GM18499 (cell line): ENCODE results near the gene KIF18A.
A peak's percentile ranks its signal among the peaks of the same experiment; 100 is the strongest.
"Not testable (repeated sequence)": the region's sequence is repeated elsewhere in the genome, so short reads cannot be mapped to it uniquely, and the experiment has no call there.

Experiments
- ATAC-seq: cut with Tn5 transposase; IDR thresholded peaks from one replicate; pipeline ENCODE4 v1.9.1; 2021; ENCODE audit warnings: moderate number of reproducible peaks; ENCODE audit not compliant: insufficient read depth, unreplicated experiment

KIF18A gene

DNA sequence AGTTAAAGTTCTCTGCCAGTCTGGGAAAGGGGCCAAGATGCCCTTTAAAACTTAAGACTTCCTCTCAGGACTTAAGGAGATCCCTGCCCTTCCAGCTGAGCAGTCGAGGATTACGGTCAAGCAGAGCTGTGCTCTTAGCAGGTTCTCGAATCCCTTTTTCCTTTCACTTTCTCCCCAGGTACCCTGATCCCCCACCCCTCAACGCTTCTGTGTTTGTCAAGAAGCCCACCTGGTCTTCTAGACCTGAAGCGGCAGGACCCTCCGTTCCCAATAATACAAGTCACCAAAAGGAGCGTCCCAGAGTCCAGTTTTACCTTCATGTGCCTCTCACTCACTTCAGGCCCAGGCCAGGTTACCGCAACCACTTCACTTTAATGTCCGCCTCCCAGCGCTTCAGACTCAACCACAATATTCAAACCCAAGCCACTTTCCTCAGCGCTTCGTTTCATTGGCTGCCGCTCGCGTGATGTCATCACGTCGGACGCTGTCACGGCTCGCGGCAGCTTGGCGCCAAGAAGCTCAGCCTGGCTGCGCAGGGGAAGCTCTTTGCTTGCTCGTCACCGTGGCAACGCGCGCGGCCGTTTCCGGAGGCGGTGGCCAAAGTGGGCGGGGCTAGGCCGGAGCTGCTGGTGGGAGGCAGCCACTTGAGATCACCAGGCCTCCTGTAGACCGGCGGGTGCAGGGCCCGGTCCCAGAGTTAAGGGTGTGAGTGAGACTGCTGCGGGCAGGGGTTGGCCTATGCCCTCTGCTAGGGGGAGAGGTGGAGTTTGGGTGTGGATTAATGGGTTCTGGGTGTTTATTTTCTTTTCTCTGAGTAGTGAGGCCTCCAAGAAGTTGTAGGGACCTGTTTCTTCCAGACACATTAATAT, at the start of gene KIF18A, which contains the start of gene METTL15:
KIF18A (minus strand) TSS at position 407 of the 869 bp plus-strand sequence. CDS start 10,209 bp downstream, outside the sequence.
METTL15 (plus strand) TSS at position 639 of the 869 bp plus-strand sequence. CDS start 4,947 bp downstream, outside the sequence.
- ATAC-seq, result peak; percentile 96

DNA sequence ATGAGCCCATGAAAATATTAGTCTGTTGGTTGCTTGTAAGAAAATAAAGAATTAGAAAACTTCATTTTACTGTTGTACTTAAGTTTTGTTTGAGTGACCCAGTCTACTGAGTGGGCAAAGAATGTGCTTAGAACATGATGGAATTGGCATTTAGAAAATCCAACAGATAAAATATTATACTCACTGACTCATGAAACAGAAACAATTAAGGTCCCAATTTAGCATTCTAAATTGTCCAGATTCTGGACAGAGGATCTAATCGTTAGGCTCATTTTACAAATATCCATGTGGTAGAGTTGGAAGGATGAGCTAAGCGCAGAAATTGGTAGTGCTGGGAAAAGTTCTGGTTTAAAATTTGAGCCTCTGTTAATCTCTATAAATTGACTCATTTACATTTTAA, 45.6 kb upstream of the KIF18A start:
- no peak for ATAC-seq

DNA sequence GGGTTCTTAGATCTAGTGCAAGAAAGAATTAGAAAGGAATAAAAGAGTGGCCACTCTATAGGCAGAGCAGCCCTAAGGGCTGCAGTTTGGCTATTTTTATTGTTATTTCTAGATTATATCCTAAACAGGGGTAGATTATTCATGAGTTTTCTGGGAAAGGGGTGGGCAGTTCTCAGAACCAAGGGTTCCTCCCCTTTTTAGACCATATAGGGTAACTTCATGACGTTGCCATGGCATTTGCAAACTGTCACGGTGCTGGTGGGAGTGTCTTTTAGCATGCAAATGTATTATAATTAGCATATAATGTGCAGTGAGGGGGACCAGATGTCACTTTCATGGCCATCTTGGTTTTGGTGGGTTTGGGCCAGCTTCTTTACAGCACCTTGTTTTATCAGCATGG, 44.8 kb upstream of the KIF18A start:
- ATAC-seq, result no peak

DNA sequence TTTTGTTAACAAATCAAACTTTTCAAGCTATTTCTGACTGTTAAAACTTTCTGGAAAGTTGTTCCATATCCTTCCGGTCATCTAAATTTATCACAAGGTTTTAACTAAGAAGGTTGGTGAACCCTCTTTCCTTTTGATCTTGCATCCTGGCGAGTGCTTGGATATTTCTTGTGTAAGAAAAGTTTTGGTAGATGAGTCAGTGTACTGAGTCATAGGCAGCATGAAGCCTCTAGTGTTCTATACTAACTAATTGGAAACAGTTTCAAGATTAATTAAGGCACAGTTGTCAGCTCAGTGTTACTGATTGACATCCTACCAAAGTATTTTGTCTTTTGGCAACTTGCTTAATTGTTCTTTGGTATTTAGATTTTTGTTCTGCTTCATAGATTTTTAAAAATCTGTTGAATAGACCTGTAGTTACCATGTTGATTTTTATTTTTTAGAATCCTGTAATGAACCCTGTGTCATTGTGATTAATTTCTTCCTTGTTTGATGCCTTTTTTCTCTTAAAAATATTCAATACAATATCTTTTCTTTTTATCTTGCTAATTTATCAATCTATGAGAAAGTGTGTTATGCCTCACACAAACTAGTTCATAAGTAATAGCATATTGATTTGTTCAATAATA, 38.3 kb upstream of the KIF18A start:
- ATAC-seq, result no peak

DNA sequence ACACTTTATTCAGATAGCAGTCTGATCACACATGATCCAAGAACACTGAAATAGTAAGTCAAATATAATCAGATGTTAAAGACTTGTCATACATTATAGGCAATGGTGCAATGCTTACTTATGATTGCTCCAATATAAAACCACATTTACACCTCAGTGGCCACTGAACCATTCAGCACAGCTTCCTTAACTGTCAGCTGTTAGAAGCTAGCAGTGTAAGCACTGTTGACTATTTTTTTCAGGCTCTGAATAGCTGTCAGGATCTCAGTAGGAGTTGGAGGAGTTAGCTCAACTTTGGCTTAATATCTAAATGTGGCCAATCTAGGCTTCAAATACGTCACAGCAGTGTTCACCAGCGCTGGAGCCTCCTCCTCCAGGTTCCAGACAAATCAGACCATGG, 36.9 kb upstream of the KIF18A start:
- no peak for ATAC-seq

- ATAC-seq, result no peak
These were observed 34.8 kb upstream of the KIF18A start for GRCh38 chr11:28142724-28143123.

- ATAC-seq, result no peak
These were observed 32.9 kb upstream of the KIF18A start for GRCh38 chr11:28140689-28141455.

DNA sequence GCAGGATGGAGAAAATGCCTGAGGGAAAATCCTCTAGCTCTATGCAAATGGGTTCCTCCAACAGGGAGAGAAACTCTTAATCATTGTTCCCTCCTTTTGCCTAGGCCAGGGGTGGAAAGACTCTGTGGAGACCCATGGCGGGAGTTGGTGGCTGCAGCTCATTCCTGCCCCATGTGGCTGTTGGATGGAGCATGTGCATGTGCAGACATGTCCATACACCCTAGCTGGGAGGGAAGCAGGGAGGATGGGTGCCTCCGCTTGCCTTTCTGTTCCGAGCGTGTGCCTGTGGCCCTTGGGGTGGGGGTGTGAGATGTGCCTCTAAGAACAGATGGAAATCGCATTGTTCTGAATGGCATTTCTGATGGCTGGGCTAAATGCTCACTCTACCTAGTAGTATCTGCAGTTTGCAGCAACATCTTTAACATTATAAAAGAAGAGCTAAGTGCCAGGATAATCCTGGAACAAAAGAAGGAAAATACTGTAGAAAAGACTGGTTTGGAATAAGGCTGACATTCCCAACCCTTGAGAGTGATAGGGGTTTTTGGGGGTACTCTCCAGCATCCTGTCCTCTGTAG, 32.0 kb upstream of the KIF18A start:
- no peak for ATAC-seq

- ATAC-seq, result no peak
These were observed 29.9 kb upstream of the KIF18A start for GRCh38 chr11:28137832-28138231.

GRCh38 chr11:28137366-28137765, 29.4 kb upstream of the KIF18A start:
- no peak for ATAC-seq

- not testable (repeated sequence) for ATAC-seq
These were observed 28.2 kb upstream of the KIF18A start for GRCh38 chr11:28136157-28136556.

GRCh38 chr11:28133146-28133545, 25.2 kb upstream of the KIF18A start:
- no peak for ATAC-seq

- no peak for ATAC-seq
These were observed 24.6 kb upstream of the KIF18A start for GRCh38 chr11:28132548-28132947.

- ATAC-seq, result no peak
These were observed 15.2 kb upstream of the KIF18A start for GRCh38 chr11:28123151-28123581.

- no peak for ATAC-seq
These were observed 9.8 kb upstream of the KIF18A start for GRCh38 chr11:28117712-28118111.

- ATAC-seq, result no peak
These were observed 6.8 kb upstream of the KIF18A start for GRCh38 chr11:28114731-28115130.

GRCh38 chr11:28114116-28114515, 6.2 kb upstream of the KIF18A start:
- ATAC-seq, result no peak

DNA sequence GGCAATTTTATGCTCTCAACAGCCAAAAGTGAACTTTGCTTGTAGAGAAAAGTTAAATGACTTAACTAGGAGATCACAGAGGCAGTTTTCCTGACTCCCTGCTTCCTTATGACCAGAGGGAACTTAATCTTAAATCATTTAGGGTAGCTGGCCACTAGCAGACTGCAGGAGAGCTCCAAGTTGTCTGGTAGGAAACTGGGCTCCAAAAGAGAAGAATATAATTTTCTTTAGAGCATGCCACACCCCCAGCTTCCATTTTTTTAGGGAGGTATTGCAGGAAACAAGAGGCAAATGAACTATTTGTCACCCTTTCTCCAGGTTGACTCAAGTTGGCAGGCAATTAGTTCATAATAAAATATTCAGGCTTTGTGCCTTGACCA, 2.9 kb upstream of the KIF18A start:
- ATAC-seq, result no peak

GRCh38 chr11:28110108-28110820, 2.3 kb upstream of the KIF18A start:
- peak; percentile 18 for ATAC-seq

- ATAC-seq, result no peak
These were observed 1.0 kb upstream of the KIF18A start for GRCh38 chr11:28108958-28109357.
